ENCODE measurements around the gene ALDH3A2. TPM values are rescaled to one million over a fixed set of nuclear protein-coding genes. Genes with fewer than 3 reads are reported as not detected.

Gene ALDH3A2
- total and polyA plus RNA-seq, 2 donors (not counting 1 experiment from before 2014, with no cell fraction given): 7.5 to 35.1 TPM

DNA sequence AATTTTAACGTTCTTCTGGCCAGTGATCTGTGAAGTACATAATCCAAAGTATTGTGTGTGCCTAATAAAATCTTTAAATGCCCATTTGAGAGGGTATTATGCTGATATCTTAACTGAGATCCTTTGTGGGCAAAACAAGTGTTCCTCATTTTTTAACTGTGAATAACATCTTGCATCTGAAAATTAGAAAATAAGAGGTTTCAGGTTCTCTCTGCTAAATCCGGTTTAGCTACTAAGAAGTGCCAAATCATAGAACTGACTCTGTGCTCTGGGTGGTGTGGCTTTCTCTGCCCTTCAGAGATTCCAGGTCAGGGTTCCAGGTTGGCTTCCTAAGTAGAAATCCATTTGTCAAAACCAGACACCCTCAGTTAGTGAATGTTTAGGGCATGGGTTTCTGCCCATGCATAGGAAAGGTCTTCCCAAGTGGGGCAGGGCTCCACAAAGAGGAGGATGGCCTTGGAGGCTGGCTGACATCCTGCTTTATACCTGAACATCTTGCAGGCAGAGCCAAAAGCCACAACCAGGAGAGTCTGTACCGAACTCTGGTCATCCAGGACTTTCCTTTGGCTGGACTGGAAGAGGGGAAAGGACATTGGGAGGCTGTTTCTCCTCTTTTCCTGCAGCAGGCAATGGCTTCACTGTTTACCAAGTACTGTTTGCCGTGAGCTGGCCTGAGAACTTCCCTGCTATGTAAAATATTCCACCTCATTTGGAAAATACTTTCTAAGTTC lies 8.5 kb downstream of the ALDH3A2 start:
- no peak overlapping the region for H3K4me3 ChIP-seq (ENCODE audit: control extremely low read depth in 1 of 5, extremely low read depth in 1 of 5, insufficient read depth in 1 of 5, low read depth in 2 of 5, low read length in 4 of 5)
- no peaks in the 10 kb centered on the region for H4K20me1 ChIP-seq (ENCODE audit: control insufficient read depth, insufficient read depth, low read length, poor library complexity, severe bottlenecking)
- no peaks in the 10 kb centered on the region for H3K4me1 ChIP-seq (ENCODE audit: control insufficient read depth in 2 of 2, insufficient read depth in 2 of 2, low read length in 2 of 2)
- Mint-ChIP-seq H3K4me1 (peaks cover 25% of the 10 kb centered on the region), H3K27me3 (no peaks in the 10 kb centered on the region), H3K9me3 (ENCODE audit: insufficient read depth) (no peaks in the 10 kb centered on the region), H3K27ac (peak overlapping the region; percentile 79), H3K4me3 (peak overlapping the region; percentile 66)
- intact Hi-C loops (cut with micrococcal nuclease): no loop called here
- no peak for TF ChIP-seq EZH2 (IDR thresholded peaks at IDR 0.05; ENCODE audit: borderline replicate concordance, insufficient read depth, low read depth, low read length, poor library complexity, severe bottlenecking)
- TF ChIP-seq, protein P1, sequence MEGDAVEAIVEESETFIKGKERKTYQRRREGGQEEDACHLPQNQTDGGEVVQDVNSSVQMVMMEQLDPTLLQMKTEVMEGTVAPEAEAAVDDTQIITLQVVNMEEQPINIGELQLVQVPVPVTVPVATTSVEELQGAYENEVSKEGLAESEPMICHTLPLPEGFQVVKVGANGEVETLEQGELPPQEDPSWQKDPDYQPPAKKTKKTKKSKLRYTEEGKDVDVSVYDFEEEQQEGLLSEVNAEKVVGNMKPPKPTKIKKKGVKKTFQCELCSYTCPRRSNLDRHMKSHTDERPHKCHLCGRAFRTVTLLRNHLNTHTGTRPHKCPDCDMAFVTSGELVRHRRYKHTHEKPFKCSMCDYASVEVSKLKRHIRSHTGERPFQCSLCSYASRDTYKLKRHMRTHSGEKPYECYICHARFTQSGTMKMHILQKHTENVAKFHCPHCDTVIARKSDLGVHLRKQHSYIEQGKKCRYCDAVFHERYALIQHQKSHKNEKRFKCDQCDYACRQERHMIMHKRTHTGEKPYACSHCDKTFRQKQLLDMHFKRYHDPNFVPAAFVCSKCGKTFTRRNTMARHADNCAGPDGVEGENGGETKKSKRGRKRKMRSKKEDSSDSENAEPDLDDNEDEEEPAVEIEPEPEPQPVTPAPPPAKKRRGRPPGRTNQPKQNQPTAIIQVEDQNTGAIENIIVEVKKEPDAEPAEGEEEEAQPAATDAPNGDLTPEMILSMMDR (IDR thresholded peaks at IDR 0.05): no peak
- H3K9ac ChIP-seq (ENCODE audit: low read length): no peak overlapping the region
- no peak overlapping the region for H3K27ac ChIP-seq (ENCODE audit: low read length in 2 of 2)
- ATAC-seq (ENCODE audit: low read depth) (no peak), DNase-seq (no peak)
- peaks cover 0 to 4% (median 0%) of the 10 kb centered on the region in 3 donors for H3K9me3 ChIP-seq (ENCODE audit: control extremely low read depth in 1 of 3, control insufficient read depth in 2 of 3, insufficient read depth in 1 of 3, low read length in 2 of 3)
- H3K79me2 ChIP-seq (ENCODE audit: control insufficient read depth, insufficient read depth, low read length): no peaks in the 10 kb centered on the region
- CTCF ChIA-PET: interaction anchor here (0.8 to 3.2 kb wide), 4 partner anchors 11 to 105 kb away, joined by 3 to 26 read pairs (median 4); partner anchors contain the start of gene ALDH3A2
- WGBS (ENCODE audit: insufficient coverage): 71% methylated on average over 1 of the region's 4 CpGs
- H3K27me3 ChIP-seq (replicated peaks in 1 of 4; ENCODE audit: control extremely low read depth in 1 of 4, control insufficient read depth in 3 of 4, insufficient read depth in 4 of 4, low read length in 3 of 4): no peaks in the 10 kb centered on the region
- H2AFZ ChIP-seq (ENCODE audit: insufficient read depth, low read depth, low read length, poor library complexity, severe bottlenecking): peak overlapping the region; percentile 23
- H3K4me2 ChIP-seq (replicated peaks; ENCODE audit: low read depth, low read length, poor library complexity, severe bottlenecking): peak overlapping the region; percentile 11
- H3K36me3 ChIP-seq (replicated peaks in 1 of 2; ENCODE audit: control extremely low read depth in 1 of 2, control insufficient read depth in 1 of 2, extremely low read depth in 1 of 2, insufficient read depth in 2 of 2, low read length in 1 of 2): peaks cover 3 to 21% of the 10 kb centered on the region in 2 experiments
- POLR2A ChIA-PET: interaction anchor here (0.6 to 1.6 kb wide), 2 partner anchors 9 to 153 kb away, joined by 3 to 5 read pairs; no protein-coding TSS in a partner anchor
